Measurements from ENCODE around the gene SNX8.

Gene SNX8

GRCh38 chr7:2237109-2237602, 77.1 kb downstream of the SNX8 start:
- DNase-seq (ENCODE audit: low read depth) = no peak

GRCh38 chr7:2233926-2234325, 80.3 kb downstream of the SNX8 start:
- no peak for TF ChIP-seq CTCF (IDR thresholded peaks at IDR 0.05; ENCODE audit: low read length, missing control alignments)
- no peak overlapping the region for H3K4me3 ChIP-seq (replicated peaks; ENCODE audit: low read depth, low read length)
- no peak for DNase-seq (ENCODE audit: low read depth)

More at GRCh38 chr7:2237109-2237602, 77.1 kb downstream of the SNX8 start:
- no peak for TF ChIP-seq CTCF (IDR thresholded peaks at IDR 0.05; ENCODE audit: low read length, missing control alignments)
- H3K4me3 ChIP-seq (replicated peaks; ENCODE audit: low read depth, low read length) = no peak overlapping the region

- peak within 1 kb of the TSS; percentile 74 for H3K4me3 ChIP-seq (replicated peaks; ENCODE audit: low read depth, low read length)
- peak; percentile 92 for DNase-seq (ENCODE audit: low read depth)
- no peak for TF ChIP-seq CTCF (IDR thresholded peaks at IDR 0.05; ENCODE audit: low read length, missing control alignments)
Observed at GRCh38 chr7:2232766-2233520, 81.3 kb downstream of the SNX8 start, which contains the start of gene MAD1L1. MAD1L1 (minus strand) TSS chr7:2232945; CDS start chr7:2230133, 2,812 bp downstream.

- H3K4me3 ChIP-seq (replicated peaks; ENCODE audit: low read depth, low read length) = peak overlapping the region; percentile 74
- no peak for TF ChIP-seq CTCF (IDR thresholded peaks at IDR 0.05; ENCODE audit: low read length, missing control alignments)
- no peak for DNase-seq (ENCODE audit: low read depth)
Observed at GRCh38 chr7:2231992-2232765, 82.1 kb downstream of the SNX8 start.

- TF ChIP-seq CTCF (IDR thresholded peaks at IDR 0.05; ENCODE audit: low read length, missing control alignments) = no peak
Observed at GRCh38 chr7:2230882-2231281, 83.4 kb downstream of the SNX8 start.

GRCh38 chr7:2230226-2230625, 84.0 kb downstream of the SNX8 start:
- no peak overlapping the region for H3K4me3 ChIP-seq (replicated peaks; ENCODE audit: low read depth, low read length)
- no peak for DNase-seq (ENCODE audit: low read depth)
- no peak for TF ChIP-seq CTCF (IDR thresholded peaks at IDR 0.05; ENCODE audit: low read length, missing control alignments)

More at GRCh38 chr7:2230882-2231281, 83.4 kb downstream of the SNX8 start:
- no peak for DNase-seq (ENCODE audit: low read depth)
- H3K4me3 ChIP-seq (replicated peaks; ENCODE audit: low read depth, low read length) = no peak overlapping the region

All from fibroblast of pulmonary artery (primary cell).